ENCODE measurements around the gene RPL29. TPM values are rescaled to one million over a fixed set of nuclear protein-coding genes. Genes with fewer than 3 reads are reported as not detected.
A peak's percentile ranks its signal among the peaks of the same experiment; 100 is the strongest.

Gene RPL29
- total and polyA plus RNA-seq, 2 of the 13 experiments (the other 11 are each of a cell fraction or from before 2014, with no cell fraction given) = 1,348 to 2,263 TPM

DNA sequence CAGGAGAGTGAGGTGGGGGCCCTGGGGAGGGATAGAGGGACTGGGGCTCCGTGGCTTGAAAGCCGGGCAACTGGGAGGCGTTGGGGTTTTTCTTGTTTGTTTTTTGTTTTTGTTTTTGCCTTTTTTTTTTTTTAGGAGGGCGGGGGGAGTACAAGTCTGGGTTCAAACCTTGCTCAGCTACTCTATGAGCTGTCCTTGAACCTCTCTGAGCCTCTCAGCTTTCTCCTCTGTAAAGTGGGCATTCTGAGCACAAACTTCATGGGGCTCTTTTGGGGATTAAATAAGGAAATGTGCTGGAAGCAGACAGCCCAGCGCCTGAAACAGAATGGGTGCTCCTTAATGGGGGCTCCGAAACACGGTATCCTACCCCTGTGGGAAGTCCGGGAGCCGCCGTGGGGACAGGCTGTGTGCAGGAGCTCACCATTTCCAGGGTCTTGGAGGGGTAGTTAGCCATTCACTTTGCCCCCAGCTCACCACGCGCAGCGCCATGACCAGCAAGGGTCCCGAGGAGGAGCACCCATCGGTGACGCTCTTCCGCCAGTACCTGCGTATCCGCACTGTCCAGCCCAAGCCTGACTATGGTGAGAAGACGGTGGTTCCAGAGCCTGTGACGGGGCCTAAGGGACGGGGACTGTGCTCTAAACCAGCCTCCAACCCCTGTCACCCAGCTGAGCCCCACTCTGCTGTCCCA lies 12.0 kb downstream of the RPL29 start (continued):
- TF ChIP-seq, protein P1, sequence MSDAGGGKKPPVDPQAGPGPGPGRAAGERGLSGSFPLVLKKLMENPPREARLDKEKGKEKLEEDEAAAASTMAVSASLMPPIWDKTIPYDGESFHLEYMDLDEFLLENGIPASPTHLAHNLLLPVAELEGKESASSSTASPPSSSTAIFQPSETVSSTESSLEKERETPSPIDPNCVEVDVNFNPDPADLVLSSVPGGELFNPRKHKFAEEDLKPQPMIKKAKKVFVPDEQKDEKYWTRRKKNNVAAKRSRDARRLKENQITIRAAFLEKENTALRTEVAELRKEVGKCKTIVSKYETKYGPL (CRISPR knock-in tag; IDR thresholded peaks at IDR 0.05) = no peak
- TF ChIP-seq, protein P2, sequence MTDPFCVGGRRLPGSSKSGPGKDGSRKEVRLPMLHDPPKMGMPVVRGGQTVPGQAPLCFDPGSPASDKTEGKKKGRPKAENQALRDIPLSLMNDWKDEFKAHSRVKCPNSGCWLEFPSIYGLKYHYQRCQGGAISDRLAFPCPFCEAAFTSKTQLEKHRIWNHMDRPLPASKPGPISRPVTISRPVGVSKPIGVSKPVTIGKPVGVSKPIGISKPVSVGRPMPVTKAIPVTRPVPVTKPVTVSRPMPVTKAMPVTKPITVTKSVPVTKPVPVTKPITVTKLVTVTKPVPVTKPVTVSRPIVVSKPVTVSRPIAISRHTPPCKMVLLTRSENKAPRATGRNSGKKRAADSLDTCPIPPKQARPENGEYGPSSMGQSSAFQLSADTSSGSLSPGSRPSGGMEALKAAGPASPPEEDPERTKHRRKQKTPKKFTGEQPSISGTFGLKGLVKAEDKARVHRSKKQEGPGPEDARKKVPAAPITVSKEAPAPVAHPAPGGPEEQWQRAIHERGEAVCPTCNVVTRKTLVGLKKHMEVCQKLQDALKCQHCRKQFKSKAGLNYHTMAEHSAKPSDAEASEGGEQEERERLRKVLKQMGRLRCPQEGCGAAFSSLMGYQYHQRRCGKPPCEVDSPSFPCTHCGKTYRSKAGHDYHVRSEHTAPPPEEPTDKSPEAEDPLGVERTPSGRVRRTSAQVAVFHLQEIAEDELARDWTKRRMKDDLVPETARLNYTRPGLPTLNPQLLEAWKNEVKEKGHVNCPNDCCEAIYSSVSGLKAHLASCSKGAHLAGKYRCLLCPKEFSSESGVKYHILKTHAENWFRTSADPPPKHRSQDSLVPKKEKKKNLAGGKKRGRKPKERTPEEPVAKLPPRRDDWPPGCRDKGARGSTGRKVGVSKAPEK (CRISPR knock-in tag; IDR thresholded peaks at IDR 0.05; ENCODE audit: borderline replicate concordance) = no peak
- TF ChIP-seq, protein P3, sequence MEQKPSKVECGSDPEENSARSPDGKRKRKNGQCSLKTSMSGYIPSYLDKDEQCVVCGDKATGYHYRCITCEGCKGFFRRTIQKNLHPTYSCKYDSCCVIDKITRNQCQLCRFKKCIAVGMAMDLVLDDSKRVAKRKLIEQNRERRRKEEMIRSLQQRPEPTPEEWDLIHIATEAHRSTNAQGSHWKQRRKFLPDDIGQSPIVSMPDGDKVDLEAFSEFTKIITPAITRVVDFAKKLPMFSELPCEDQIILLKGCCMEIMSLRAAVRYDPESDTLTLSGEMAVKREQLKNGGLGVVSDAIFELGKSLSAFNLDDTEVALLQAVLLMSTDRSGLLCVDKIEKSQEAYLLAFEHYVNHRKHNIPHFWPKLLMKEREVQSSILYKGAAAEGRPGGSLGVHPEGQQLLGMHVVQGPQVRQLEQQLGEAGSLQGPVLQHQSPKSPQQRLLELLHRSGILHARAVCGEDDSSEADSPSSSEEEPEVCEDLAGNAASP (CRISPR knock-in tag; IDR thresholded peaks at IDR 0.05; ENCODE audit: borderline replicate concordance) = no peak
- TF ChIP-seq ADNP (CRISPR knock-in tag; IDR thresholded peaks at IDR 0.05) = no peak; the same call in 1 of the 2 replicates
- no peak for TF ChIP-seq ZBTB7A (CRISPR knock-in tag; IDR thresholded peaks at IDR 0.05)
- TF ChIP-seq, protein P4, sequence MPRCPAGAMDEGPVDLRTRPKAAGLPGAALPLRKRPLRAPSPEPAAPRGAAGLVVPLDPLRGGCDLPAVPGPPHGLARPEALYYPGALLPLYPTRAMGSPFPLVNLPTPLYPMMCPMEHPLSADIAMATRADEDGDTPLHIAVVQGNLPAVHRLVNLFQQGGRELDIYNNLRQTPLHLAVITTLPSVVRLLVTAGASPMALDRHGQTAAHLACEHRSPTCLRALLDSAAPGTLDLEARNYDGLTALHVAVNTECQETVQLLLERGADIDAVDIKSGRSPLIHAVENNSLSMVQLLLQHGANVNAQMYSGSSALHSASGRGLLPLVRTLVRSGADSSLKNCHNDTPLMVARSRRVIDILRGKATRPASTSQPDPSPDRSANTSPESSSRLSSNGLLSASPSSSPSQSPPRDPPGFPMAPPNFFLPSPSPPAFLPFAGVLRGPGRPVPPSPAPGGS (CRISPR knock-in tag; IDR thresholded peaks at IDR 0.05) = no peak
- TF ChIP-seq, protein P5, sequence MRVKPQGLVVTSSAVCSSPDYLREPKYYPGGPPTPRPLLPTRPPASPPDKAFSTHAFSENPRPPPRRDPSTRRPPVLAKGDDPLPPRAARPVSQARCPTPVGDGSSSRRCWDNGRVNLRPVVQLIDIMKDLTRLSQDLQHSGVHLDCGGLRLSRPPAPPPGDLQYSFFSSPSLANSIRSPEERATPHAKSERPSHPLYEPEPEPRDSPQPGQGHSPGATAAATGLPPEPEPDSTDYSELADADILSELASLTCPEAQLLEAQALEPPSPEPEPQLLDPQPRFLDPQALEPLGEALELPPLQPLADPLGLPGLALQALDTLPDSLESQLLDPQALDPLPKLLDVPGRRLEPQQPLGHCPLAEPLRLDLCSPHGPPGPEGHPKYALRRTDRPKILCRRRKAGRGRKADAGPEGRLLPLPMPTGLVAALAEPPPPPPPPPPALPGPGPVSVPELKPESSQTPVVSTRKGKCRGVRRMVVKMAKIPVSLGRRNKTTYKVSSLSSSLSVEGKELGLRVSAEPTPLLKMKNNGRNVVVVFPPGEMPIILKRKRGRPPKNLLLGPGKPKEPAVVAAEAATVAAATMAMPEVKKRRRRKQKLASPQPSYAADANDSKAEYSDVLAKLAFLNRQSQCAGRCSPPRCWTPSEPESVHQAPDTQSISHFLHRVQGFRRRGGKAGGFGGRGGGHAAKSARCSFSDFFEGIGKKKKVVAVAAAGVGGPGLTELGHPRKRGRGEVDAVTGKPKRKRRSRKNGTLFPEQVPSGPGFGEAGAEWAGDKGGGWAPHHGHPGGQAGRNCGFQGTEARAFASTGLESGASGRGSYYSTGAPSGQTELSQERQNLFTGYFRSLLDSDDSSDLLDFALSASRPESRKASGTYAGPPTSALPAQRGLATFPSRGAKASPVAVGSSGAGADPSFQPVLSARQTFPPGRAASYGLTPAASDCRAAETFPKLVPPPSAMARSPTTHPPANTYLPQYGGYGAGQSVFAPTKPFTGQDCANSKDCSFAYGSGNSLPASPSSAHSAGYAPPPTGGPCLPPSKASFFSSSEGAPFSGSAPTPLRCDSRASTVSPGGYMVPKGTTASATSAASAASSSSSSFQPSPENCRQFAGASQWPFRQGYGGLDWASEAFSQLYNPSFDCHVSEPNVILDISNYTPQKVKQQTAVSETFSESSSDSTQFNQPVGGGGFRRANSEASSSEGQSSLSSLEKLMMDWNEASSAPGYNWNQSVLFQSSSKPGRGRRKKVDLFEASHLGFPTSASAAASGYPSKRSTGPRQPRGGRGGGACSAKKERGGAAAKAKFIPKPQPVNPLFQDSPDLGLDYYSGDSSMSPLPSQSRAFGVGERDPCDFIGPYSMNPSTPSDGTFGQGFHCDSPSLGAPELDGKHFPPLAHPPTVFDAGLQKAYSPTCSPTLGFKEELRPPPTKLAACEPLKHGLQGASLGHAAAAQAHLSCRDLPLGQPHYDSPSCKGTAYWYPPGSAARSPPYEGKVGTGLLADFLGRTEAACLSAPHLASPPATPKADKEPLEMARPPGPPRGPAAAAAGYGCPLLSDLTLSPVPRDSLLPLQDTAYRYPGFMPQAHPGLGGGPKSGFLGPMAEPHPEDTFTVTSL (CRISPR knock-in tag; IDR thresholded peaks at IDR 0.05; ENCODE audit: borderline replicate concordance) = no peak; the same call in 1 of the 2 replicates
- TF ChIP-seq MYC (CRISPR knock-in tag; IDR thresholded peaks at IDR 0.05; ENCODE audit: borderline replicate concordance) = no peak
- TF ChIP-seq ZSCAN12 (CRISPR knock-in tag; IDR thresholded peaks at IDR 0.05) = no peak
- TF ChIP-seq NCOA1 (CRISPR knock-in tag; IDR thresholded peaks at IDR 0.05) = no peak
- TF ChIP-seq GABPA (IDR thresholded peaks at IDR 0.05; ENCODE audit: low read depth, low read length) = no peak
- peak; percentile 56; the same call in 1 of the 2 replicates for TF ChIP-seq GABPA (CRISPR knock-in tag; IDR thresholded peaks at IDR 0.05; ENCODE audit: low read depth)
- no peak for TF ChIP-seq RBM39 (IDR thresholded peaks at IDR 0.05; ENCODE audit: low read depth, low read length, poor library complexity, severe bottlenecking)
- no peak for TF ChIP-seq MLX (CRISPR knock-in tag; IDR thresholded peaks at IDR 0.05)

Data from HepG2 (cell line).